ENCODE measurements around the gene NBEAL2.

The NBEAL2 gene

GRCh38 chr3:47007001-47007400 is 27.5 kb downstream of the NBEAL2 start:
- Histone ChIP-seq H3K4me1 (ENCODE audit: control insufficient read depth, insufficient read depth, low read length) (peaks cover 6% of the 10 kb centered on the region; the same call in 1 of the 2 replicates), H3K9me3 (ENCODE audit: control insufficient read depth, insufficient read depth, low read length) (no peaks in the 10 kb centered on the region), H3K36me3 (ENCODE audit: control insufficient read depth, insufficient read depth, low read length) (peaks cover 32% of the 10 kb centered on the region), H3K27ac (ENCODE audit: low read length) (no peak overlapping the region), H3K27me3 (ENCODE audit: control insufficient read depth, insufficient read depth, low read length) (no peaks in the 10 kb centered on the region), H3K4me3 (ENCODE audit: low read length) (no peak overlapping the region)
- DNase-seq (ENCODE audit: low read depth, low spot score), result no peak
- no CpG with 5 or more reads among the region's 3 CpGs for WGBS (ENCODE audit: insufficient coverage, insufficient read length)

- Histone ChIP-seq H3K4me1 (ENCODE audit: control insufficient read depth, insufficient read depth, low read length) (peaks cover 6% of the 10 kb centered on the region; the same call in 1 of the 2 replicates), H3K27ac (ENCODE audit: low read length) (no peak overlapping the region), H3K4me3 (ENCODE audit: low read length) (no peak overlapping the region), H3K36me3 (ENCODE audit: control insufficient read depth, insufficient read depth, low read length) (peaks cover 26% of the 10 kb centered on the region), H3K9me3 (ENCODE audit: control insufficient read depth, insufficient read depth, low read length) (no peaks in the 10 kb centered on the region), H3K27me3 (ENCODE audit: control insufficient read depth, insufficient read depth, low read length) (no peaks in the 10 kb centered on the region)
- no peak for DNase-seq (ENCODE audit: low read depth, low spot score)
- WGBS (ENCODE audit: insufficient coverage, insufficient read length), result no CpG with 5 or more reads among the region's 16 CpGs
These were observed 28.2 kb downstream of the NBEAL2 start for GRCh38 chr3:47007482-47008233.

- H3K4me3 ChIP-seq (ENCODE audit: low read length), result no peak overlapping the region
- H3K4me1 ChIP-seq (ENCODE audit: control insufficient read depth, insufficient read depth, low read length), result peaks cover 6% of the 10 kb centered on the region; the same call in 1 of the 2 replicates
- DNase-seq (ENCODE audit: low read depth, low spot score), result no peak
- H3K27me3 ChIP-seq (ENCODE audit: control insufficient read depth, insufficient read depth, low read length), result no peaks in the 10 kb centered on the region
- H3K36me3 ChIP-seq (ENCODE audit: control insufficient read depth, insufficient read depth, low read length), result peaks cover 20% of the 10 kb centered on the region
- no peak overlapping the region for H3K27ac ChIP-seq (ENCODE audit: low read length)
- H3K9me3 ChIP-seq (ENCODE audit: control insufficient read depth, insufficient read depth, low read length), result no peaks in the 10 kb centered on the region
- no CpG with 5 or more reads among the region's 13 CpGs for WGBS (ENCODE audit: insufficient coverage, insufficient read length)
These were observed 28.8 kb downstream of the NBEAL2 start for GRCh38 chr3:47008234-47008796.

- H3K36me3 ChIP-seq (ENCODE audit: control insufficient read depth, insufficient read depth, low read length), result peaks cover 17% of the 10 kb centered on the region
- WGBS (ENCODE audit: insufficient coverage, insufficient read length), result no CpG with 5 or more reads among the region's 23 CpGs
- H3K4me1 ChIP-seq (ENCODE audit: control insufficient read depth, insufficient read depth, low read length), result peaks cover 6% of the 10 kb centered on the region; the same call in 1 of the 2 replicates
- peak overlapping the region; percentile 55; the same call in 1 of the 2 replicates for H3K4me3 ChIP-seq (ENCODE audit: low read length)
- no peaks in the 10 kb centered on the region for H3K9me3 ChIP-seq (ENCODE audit: control insufficient read depth, insufficient read depth, low read length)
- H3K27me3 ChIP-seq (ENCODE audit: control insufficient read depth, insufficient read depth, low read length), result no peaks in the 10 kb centered on the region
- H3K27ac ChIP-seq (ENCODE audit: low read length), result no peak overlapping the region
- DNase-seq (ENCODE audit: low read depth, low spot score), result no peak
These were observed 29.4 kb downstream of the NBEAL2 start for GRCh38 chr3:47008851-47009224.

DNA sequence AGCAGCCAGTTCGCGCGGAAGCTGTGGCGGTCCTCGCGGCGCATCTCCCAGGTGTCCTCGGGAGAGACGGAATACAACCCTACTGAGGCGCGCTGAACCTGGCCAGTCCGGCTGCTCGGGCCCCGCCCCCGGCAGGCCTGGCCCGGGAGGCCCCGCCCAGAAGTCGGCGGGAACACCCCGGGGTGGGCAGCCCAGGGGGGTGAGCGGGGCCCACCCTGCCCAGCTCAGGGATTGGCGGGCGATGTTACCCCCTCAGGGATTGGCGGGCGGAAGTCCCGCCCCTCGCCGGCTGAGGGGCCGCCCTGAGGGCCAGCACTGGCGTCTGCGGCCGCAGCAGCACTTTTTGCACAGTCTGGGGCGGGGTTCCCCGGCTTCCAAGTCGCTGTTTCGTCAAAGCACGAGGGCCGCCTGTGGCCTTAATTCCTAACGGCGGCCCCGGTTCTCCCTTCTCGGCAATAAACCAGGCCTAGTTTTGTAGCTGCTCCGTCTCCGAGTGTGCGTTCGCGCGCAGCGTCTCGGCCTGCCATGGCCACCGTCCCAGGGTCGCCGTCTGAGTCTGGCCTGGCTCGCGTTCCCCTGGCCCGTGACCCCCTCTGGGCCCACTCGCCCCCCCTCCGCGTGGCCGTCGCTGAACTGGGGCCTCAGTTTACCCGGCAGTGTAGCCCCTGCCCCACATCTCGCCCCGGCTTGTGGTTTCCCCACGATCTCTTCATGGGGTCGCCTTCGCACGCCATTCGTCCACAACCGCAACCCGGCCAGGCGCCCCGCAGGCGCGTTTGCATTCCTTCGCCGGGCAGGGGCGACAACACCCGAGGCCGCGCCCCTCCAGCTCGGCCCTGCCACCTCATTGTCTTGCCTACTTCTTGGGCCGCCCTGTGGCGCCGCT is 30.0 kb downstream of the NBEAL2 start:
- Histone ChIP-seq H3K27me3 (ENCODE audit: control insufficient read depth, insufficient read depth, low read length) (no peaks in the 10 kb centered on the region), H3K27ac (ENCODE audit: low read length) (no peak overlapping the region), H3K9me3 (ENCODE audit: control insufficient read depth, insufficient read depth, low read length) (no peaks in the 10 kb centered on the region), H3K4me3 (ENCODE audit: low read length) (peak overlapping the region; percentile 55; the same call in 1 of the 2 replicates), H3K4me1 (ENCODE audit: control insufficient read depth, insufficient read depth, low read length) (peaks cover 6% of the 10 kb centered on the region; the same call in 1 of the 2 replicates), H3K36me3 (ENCODE audit: control insufficient read depth, insufficient read depth, low read length) (peaks cover 13% of the 10 kb centered on the region)
- DNase-seq (ENCODE audit: low read depth, low spot score), result no peak
- WGBS (ENCODE audit: insufficient coverage, insufficient read length), result no CpG with 5 or more reads among the region's 85 CpGs

GRCh38 chr3:47010111-47010712 is 30.7 kb downstream of the NBEAL2 start:
- H3K27me3 ChIP-seq (ENCODE audit: control insufficient read depth, insufficient read depth, low read length), result no peaks in the 10 kb centered on the region
- peaks cover 12% of the 10 kb centered on the region for H3K36me3 ChIP-seq (ENCODE audit: control insufficient read depth, insufficient read depth, low read length)
- no peak for DNase-seq (ENCODE audit: low read depth, low spot score)
- H3K4me3 ChIP-seq (ENCODE audit: low read length), result peak overlapping the region; percentile 6; the same call in 1 of the 2 replicates
- H3K4me1 ChIP-seq (ENCODE audit: control insufficient read depth, insufficient read depth, low read length), result peaks cover 6% of the 10 kb centered on the region; the same call in 1 of the 2 replicates
- H3K9me3 ChIP-seq (ENCODE audit: control insufficient read depth, insufficient read depth, low read length), result no peaks in the 10 kb centered on the region
- WGBS (ENCODE audit: insufficient coverage, insufficient read length), result no CpG with 5 or more reads among the region's 23 CpGs
- no peak overlapping the region for H3K27ac ChIP-seq (ENCODE audit: low read length)

DNA sequence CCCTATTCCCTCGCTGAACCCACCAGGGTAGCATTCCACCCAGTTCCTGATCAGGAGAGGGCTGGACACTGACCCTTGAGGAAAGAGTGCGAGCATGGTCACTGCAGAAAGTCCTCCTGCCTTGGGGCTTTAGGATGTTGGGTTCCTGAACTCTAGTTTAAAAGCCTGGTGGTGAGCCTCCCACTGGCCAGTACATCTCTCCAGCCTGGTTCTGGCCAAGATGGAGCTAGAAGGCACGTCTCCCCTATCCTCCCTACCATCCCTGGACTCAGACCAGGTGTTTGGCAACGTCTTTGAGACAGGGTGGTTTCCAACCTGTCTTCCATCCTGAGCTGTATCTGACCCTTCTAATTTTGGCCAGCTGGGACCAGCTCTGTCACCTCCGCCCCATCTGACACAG is 31.4 kb downstream of the NBEAL2 start:
- Histone ChIP-seq H3K9me3 (ENCODE audit: control insufficient read depth, insufficient read depth, low read length) (no peaks in the 10 kb centered on the region), H3K27me3 (ENCODE audit: control insufficient read depth, insufficient read depth, low read length) (no peaks in the 10 kb centered on the region), H3K27ac (ENCODE audit: low read length) (no peak overlapping the region), H3K4me3 (ENCODE audit: low read length) (no peak overlapping the region), H3K36me3 (ENCODE audit: control insufficient read depth, insufficient read depth, low read length) (peaks cover 6% of the 10 kb centered on the region), H3K4me1 (ENCODE audit: control insufficient read depth, insufficient read depth, low read length) (peaks cover 6% of the 10 kb centered on the region; the same call in 1 of the 2 replicates)
- DNase-seq (ENCODE audit: low read depth, low spot score), result no peak
- no CpG with 5 or more reads among the region's 5 CpGs for WGBS (ENCODE audit: insufficient coverage, insufficient read length)

DNA sequence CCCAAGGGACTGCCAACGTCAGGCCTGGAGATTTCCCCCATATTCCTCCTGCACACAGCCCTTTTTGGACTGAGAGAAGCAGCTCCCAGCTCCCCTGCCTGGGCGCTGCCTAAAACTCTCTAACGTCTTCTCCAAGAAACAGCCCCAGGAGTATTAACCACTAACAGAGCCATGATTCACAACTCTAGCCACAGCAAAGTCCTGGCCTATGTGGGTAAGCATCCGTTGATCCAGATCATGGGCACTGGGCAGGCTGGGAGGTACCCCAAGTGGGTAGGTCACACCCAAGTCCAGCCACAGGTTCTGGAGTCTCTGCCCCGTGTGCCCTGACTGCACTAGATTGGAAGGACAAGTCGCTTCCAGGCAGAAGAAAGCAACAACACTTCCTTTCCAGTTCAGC is 31.9 kb downstream of the NBEAL2 start:
- Histone ChIP-seq H3K4me3 (ENCODE audit: low read length) (no peak overlapping the region), H3K36me3 (ENCODE audit: control insufficient read depth, insufficient read depth, low read length) (peaks cover 3% of the 10 kb centered on the region; the same call in 1 of the 2 replicates), H3K27me3 (ENCODE audit: control insufficient read depth, insufficient read depth, low read length) (no peaks in the 10 kb centered on the region), H3K4me1 (ENCODE audit: control insufficient read depth, insufficient read depth, low read length) (peaks cover 6% of the 10 kb centered on the region; the same call in 1 of the 2 replicates), H3K27ac (ENCODE audit: low read length) (no peak overlapping the region), H3K9me3 (ENCODE audit: control insufficient read depth, insufficient read depth, low read length) (no peaks in the 10 kb centered on the region)
- WGBS (ENCODE audit: insufficient coverage, insufficient read length), result no CpG with 5 or more reads among the region's 6 CpGs
- no peak for DNase-seq (ENCODE audit: low read depth, low spot score)

GRCh38 chr3:47012342-47013230 is 33.1 kb downstream of the NBEAL2 start:
- no peak for DNase-seq (ENCODE audit: low read depth, low spot score)
- H3K27ac ChIP-seq (ENCODE audit: low read length), result no peak overlapping the region
- no peaks in the 10 kb centered on the region for H3K9me3 ChIP-seq (ENCODE audit: control insufficient read depth, insufficient read depth, low read length)
- no peaks in the 10 kb centered on the region for H3K27me3 ChIP-seq (ENCODE audit: control insufficient read depth, insufficient read depth, low read length)
- peaks cover 6% of the 10 kb centered on the region; the same call in 1 of the 2 replicates for H3K4me1 ChIP-seq (ENCODE audit: control insufficient read depth, insufficient read depth, low read length)
- WGBS (ENCODE audit: insufficient coverage, insufficient read length), result no CpG with 5 or more reads among the region's 10 CpGs
- no peak overlapping the region for H3K4me3 ChIP-seq (ENCODE audit: low read length)
- H3K36me3 ChIP-seq (ENCODE audit: control insufficient read depth, insufficient read depth, low read length), result no peaks in the 10 kb centered on the region; the same call in none of the 2 replicates
